H9 (cell line): ENCODE results near the gene PRSS8. TPM values are rescaled to one million over a fixed set of nuclear protein-coding genes. Genes with fewer than 3 reads are reported as not detected.
"Not testable (repeated sequence)": the region's sequence is repeated elsewhere in the genome, so short reads cannot be mapped to it uniquely, and the experiment has no call there.

Source experiments
- DNase-seq: peaks from one replicate; pipeline ENCODE4 v3.0.0-alpha.2; 2017
- H2AFZ ChIP-seq: one replicate; pipeline ENCODE4 v1.6.1; 2013; ENCODE audit warnings: mild to moderate bottlenecking, low read length, control low read depth, moderate library complexity
- H2AK5ac ChIP-seq: 2 replicates; pipeline ENCODE4 v1.6.1; 2013; ENCODE audit warnings: low read length, control low read depth, mixed read lengths; ENCODE audit not compliant: insufficient read length
- H2BK120ac ChIP-seq: one replicate; pipeline ENCODE4 v1.6.1; 2013; ENCODE audit warnings: low read depth, mild to moderate bottlenecking, low read length, control low read depth, inconsistent platforms; ENCODE audit not compliant: poor library complexity, severe bottlenecking
- H2BK12ac ChIP-seq: 2 replicates; pipeline ENCODE4 v1.6.1; 2013; ENCODE audit warnings: low read length, control low read depth, mixed read lengths, low read depth; ENCODE audit not compliant: insufficient read length
- H2BK15ac ChIP-seq: 2 replicates; pipeline ENCODE4 v1.6.1; 2013; ENCODE audit warnings: low read depth, low read length, control low read depth
- H2BK20ac ChIP-seq: one replicate; pipeline ENCODE4 v1.6.1; 2013; ENCODE audit warnings: low read depth, mild to moderate bottlenecking, low read length, control low read depth, inconsistent platforms; ENCODE audit not compliant: poor library complexity, severe bottlenecking
- H2BK5ac ChIP-seq: 2 replicates; pipeline ENCODE4 v1.6.1; 2013; ENCODE audit warnings: low read length, control low read depth, mixed read lengths; ENCODE audit not compliant: insufficient read length
- H3K14ac ChIP-seq: 2 replicates; pipeline ENCODE4 v1.6.1; 2013; ENCODE audit warnings: low read length, control low read depth; ENCODE audit not compliant: insufficient read depth
- H3K18ac ChIP-seq: 2 replicates; pipeline ENCODE4 v1.6.1; 2013; ENCODE audit warnings: low read depth, mild to moderate bottlenecking, mixed read lengths, low read length, control low read depth; ENCODE audit not compliant: insufficient read length
- H3K23ac ChIP-seq: 2 replicates; pipeline ENCODE4 v1.6.1; 2013; ENCODE audit warnings: low read length, control low read depth, mixed read lengths, low read depth; ENCODE audit not compliant: insufficient read length
- H3K23me2 ChIP-seq: 2 replicates; pipeline ENCODE4 v1.6.1; 2013; ENCODE audit warnings: low read depth, mild to moderate bottlenecking, mixed read lengths, low read length, control low read depth; ENCODE audit not compliant: insufficient read length, poor library complexity, severe bottlenecking
- H3K27ac ChIP-seq: 2 replicates; pipeline ENCODE4 v1.5.1; 2013; ENCODE audit warnings: low read length, control low read depth, mixed read lengths, low read depth; ENCODE audit not compliant: insufficient read length
- H3K27me3 ChIP-seq: 2 replicates; pipeline ENCODE4 v1.6.1; 2013; ENCODE audit warnings: low read length, control low read depth, inconsistent platforms; ENCODE audit not compliant: insufficient read depth
- H3K4ac ChIP-seq: 2 replicates; pipeline ENCODE4 v1.6.1; 2013; ENCODE audit warnings: low read depth, mild to moderate bottlenecking, control low read depth, inconsistent platforms, low read length, moderate library complexity
- H3K4me1 ChIP-seq: 2 replicates; pipeline ENCODE4 v1.6.1; 2013; ENCODE audit warnings: low read length, control low read depth, inconsistent platforms; ENCODE audit not compliant: insufficient read depth
- H3K4me2 ChIP-seq: 2 replicates; pipeline ENCODE4 v1.6.1; 2013; ENCODE audit warnings: low read length, control low read depth, mixed read lengths; ENCODE audit not compliant: insufficient read length, insufficient read depth
- H3K56ac ChIP-seq: 2 replicates; pipeline ENCODE4 v1.6.1; 2013; ENCODE audit warnings: low read depth, mild to moderate bottlenecking, mixed read lengths, low read length, control low read depth; ENCODE audit not compliant: insufficient read length
- H3K79me1 ChIP-seq: 2 replicates; pipeline ENCODE4 v1.6.1; 2013; ENCODE audit warnings: low read depth, mild to moderate bottlenecking, moderate library complexity, low read length, control low read depth, inconsistent platforms; ENCODE audit not compliant: insufficient read depth, poor library complexity, severe bottlenecking
- H3K79me2 ChIP-seq: 2 replicates; pipeline ENCODE4 v1.6.1; 2013; ENCODE audit warnings: low read length, control low read depth, inconsistent platforms; ENCODE audit not compliant: insufficient read depth
- H3K9ac ChIP-seq: 2 replicates; pipeline ENCODE4 v1.6.1; 2013; ENCODE audit warnings: low read length, control low read depth, mixed read lengths; ENCODE audit not compliant: insufficient read length; ENCODE audit errors: extremely low read depth
- H3K9me3 ChIP-seq: one replicate; pipeline ENCODE4 v1.6.1; 2013; ENCODE audit warnings: low read depth, low read length, inconsistent platforms; ENCODE audit not compliant: control insufficient read depth
- H3T11ph ChIP-seq: one replicate; pipeline ENCODE4 v1.6.1; 2013; ENCODE audit warnings: mild to moderate bottlenecking, low read length, control low read depth, inconsistent platforms
- H4K20me1 ChIP-seq: one replicate; pipeline ENCODE4 v1.6.1; 2013; ENCODE audit not compliant: control insufficient read depth, insufficient read length, insufficient read depth
- H4K5ac ChIP-seq: 2 replicates; pipeline ENCODE4 v1.6.1; 2013; ENCODE audit warnings: low read depth, mild to moderate bottlenecking, mixed read lengths, low read length, control low read depth; ENCODE audit not compliant: insufficient read length
- H4K8ac ChIP-seq: replicated peaks from 2 replicates; pipeline ENCODE4 v1.6.1; 2013; ENCODE audit warnings: low read length, control low read depth, mixed read lengths, low read depth; ENCODE audit not compliant: insufficient read length
- H4K91ac ChIP-seq: 2 replicates; pipeline ENCODE4 v1.6.1; 2013; ENCODE audit warnings: low read depth, mild to moderate bottlenecking, moderate library complexity, mixed read lengths, low read length, control low read depth; ENCODE audit not compliant: insufficient read length
- H3K27ac Mint-ChIP-seq, 3 experiments: 2 replicates in 2 of 3; 3 replicates in 1 of 3; pipeline ENCODE4 v1.8.0; 2020 to 2021; ENCODE audit warnings: mixed read lengths in 3 of 3, mild to moderate bottlenecking in 1 of 3, moderate library complexity in 1 of 3
- H3K27me3 Mint-ChIP-seq: 2 replicates; pipeline ENCODE4 v1.8.0; 2021; ENCODE audit warnings: low read depth, mild to moderate bottlenecking, moderate library complexity, mixed read lengths
- H3K36me3 Mint-ChIP-seq, 3 experiments: 2 replicates in 2 of 3; 3 replicates in 1 of 3; pipeline ENCODE4 v1.8.0; 2020 to 2021; ENCODE audit warnings: low read depth in 3 of 3, mixed read lengths in 3 of 3; ENCODE audit not compliant: insufficient read depth in 1 of 3
- H3K4me1 Mint-ChIP-seq, 2 experiments: 2 replicates each; pipeline ENCODE4 v1.8.0; 2020; ENCODE audit warnings: mixed read lengths in 2 of 2
- H3K4me3 Mint-ChIP-seq, 2 experiments: 2 replicates in 1 of 2; 3 replicates in 1 of 2; pipeline ENCODE4 v1.8.0; 2020 to 2021; ENCODE audit warnings: mild to moderate bottlenecking in 2 of 2, mixed read lengths in 2 of 2, moderate library complexity in 1 of 2
- H3K9me3 Mint-ChIP-seq, 2 experiments: 2 replicates in 1 of 2; 3 replicates in 1 of 2; pipeline ENCODE4 v1.8.0; 2020; ENCODE audit warnings: mild to moderate bottlenecking in 2 of 2, mixed read lengths in 2 of 2, moderate library complexity in 1 of 2
- CTCF ChIP-seq: fragments of 200-600 bp; sonication (generic); conservative IDR thresholded peaks from 3 replicates; pipeline ENCODE4 v1.8.0; 2021; ENCODE audit warnings: antibody characterized with exemption, mild to moderate bottlenecking
- WGBS: extraction: QIAGEN DNeasy Blood & Tissue Kit; methylation state at CpG from one replicate; pipeline ENCODE4 v1.1.7; 2013; ENCODE audit warnings: missing lambda C conversion rate, low lambda C conversion rate, mixed read lengths; ENCODE audit not compliant: insufficient read length; ENCODE audit errors: extremely low coverage; 5-methylcytosine and 5-hydroxymethylcytosine counted together
- total RNA-seq: library from RNA; stranded (reverse); gene quantifications from 2 replicates; pipeline ENCODE4 v1.2.1, GENCODE V29; 2021

PRSS8 gene
- total RNA-seq, 1 experiment from 2014 or later: 64.0 TPM

- no CpG with 5 or more reads among the region's 8 CpGs for WGBS
- Histone ChIP-seq H3K4me2 (no peak overlapping the region), H2AK5ac (no peak overlapping the region), H3K9me3 (no peaks in the 10 kb centered on the region), H2BK5ac (no peak overlapping the region), H3T11ph (no peak overlapping the region), H3K79me2 (no peaks in the 10 kb centered on the region), H3K14ac (no peak overlapping the region), H3K9ac (no peak overlapping the region), H2BK12ac (no peak overlapping the region), H3K27ac (no peak overlapping the region), H3K23ac (no peak overlapping the region), H3K27me3 (no peaks in the 10 kb centered on the region), H4K8ac (no peak overlapping the region), H3K18ac (no peak overlapping the region), H4K5ac (no peak overlapping the region), H3K56ac (no peak overlapping the region), H4K91ac (no peak overlapping the region), H2AFZ (no peak overlapping the region), H2BK15ac (no peak overlapping the region), H4K20me1 (no peaks in the 10 kb centered on the region), H3K4me1 (no peaks in the 10 kb centered on the region), H3K4ac (no peak overlapping the region), H3K79me1 (no peaks in the 10 kb centered on the region), H2BK120ac (no peak overlapping the region), H3K23me2 (no peaks in the 10 kb centered on the region), H2BK20ac (no peak overlapping the region)
- no peak overlapping the region for H3K4me3 Mint-ChIP-seq
- H3K4me1 Mint-ChIP-seq: peaks cover 0 to under 1% of the 10 kb centered on the region in 2 experiments; a peak in 1 of 4 replicates
- TF ChIP-seq CTCF: no peak
- H3K27me3 Mint-ChIP-seq: peaks cover 12% of the 10 kb centered on the region
- H3K9me3 Mint-ChIP-seq: no peaks in the 10 kb centered on the region
- DNase-seq: no peak
- H3K36me3 Mint-ChIP-seq: no peaks in the 10 kb centered on the region
- 0 out of 7 replicates have a peak overlapping the region, but pooled peaks of 1 of the 3 experiments have one; percentile 42 for H3K27ac Mint-ChIP-seq
These were observed 21.6 kb upstream of the PRSS8 start for GRCh38 chr16:31157136-31157535.

GRCh38 chr16:31150976-31151375, 15.4 kb upstream of the PRSS8 start:
- H2AK5ac ChIP-seq, H3K27ac Mint-ChIP-seq: not testable (repeated sequence)

More at GRCh38 chr16:31150976-31151375, 15.4 kb upstream of the PRSS8 start:
- not testable (repeated sequence) for H3K23ac ChIP-seq, H2AFZ ChIP-seq, H3T11ph ChIP-seq, H3K4ac ChIP-seq, DNase-seq, H3K9ac ChIP-seq, H2BK20ac ChIP-seq, H3K9me3 ChIP-seq, H4K91ac ChIP-seq, H3K9me3 Mint-ChIP-seq, H3K56ac ChIP-seq, H3K79me1 ChIP-seq, H3K4me1 ChIP-seq, H2BK120ac ChIP-seq, H2BK15ac ChIP-seq, H4K8ac ChIP-seq, H3K4me3 Mint-ChIP-seq, H4K5ac ChIP-seq, H3K27me3 ChIP-seq, H3K79me2 ChIP-seq, H2BK5ac ChIP-seq, H3K4me2 ChIP-seq, H3K27ac ChIP-seq, H3K36me3 Mint-ChIP-seq, H3K14ac ChIP-seq, H4K20me1 ChIP-seq, H2BK12ac ChIP-seq, H3K18ac ChIP-seq, H3K23me2 ChIP-seq
- no CpG with 5 or more reads among the region's 6 CpGs for WGBS
- peaks cover 25% of the 10 kb centered on the region for H3K27me3 Mint-ChIP-seq
- H3K4me1 Mint-ChIP-seq: peaks cover 15 to 35% of the 10 kb centered on the region in 2 experiments
